Upper lobe of left lung (tissue), 6 donors: Measurements from ENCODE around the gene NDUFB2. TPM values are rescaled to one million over a fixed set of nuclear protein-coding genes. Genes with fewer than 3 reads are reported as not detected.
"Not testable (repeated sequence)": the region's sequence is repeated elsewhere in the genome, so short reads cannot be mapped to it uniquely, and the experiment has no call there.

Experiments
- ATAC-seq, 2 donors: fragments of 200-7000 bp; cut with Tn5 transposase; one replicate each; pipeline ENCODE4 v1.9.1; 2022; ENCODE audit warnings: mild to moderate bottlenecking in 2 of 2, moderate library complexity in 2 of 2; ENCODE audit not compliant: low FRiP score in 2 of 2
- DNase-seq, 2 donors: peaks; one replicate each; pipeline ENCODE4 v3.0.0-alpha.2; 2019 to 2020
- H3K27ac ChIP-seq, 4 donors: fragments of 200-600 bp; sonication (generic); one replicate each; pipeline ENCODE4 v1.5.1; 2016 to 2019
- H3K27me3 ChIP-seq, 4 donors: fragments of 200-600 bp; sonication (generic); one replicate each; pipeline ENCODE4 v1.5.1; 2017 to 2019
- H3K36me3 ChIP-seq, 4 donors: fragments of 200-600 bp; sonication (generic); one replicate each; pipeline ENCODE4 v1.5.1; 2016 to 2019
- H3K4me1 ChIP-seq, 4 donors: fragments of 200-600 bp; sonication (generic); one replicate each; pipeline ENCODE4 v1.5.1; 2018 to 2019
- H3K4me3 ChIP-seq, 4 donors: fragments of 200-600 bp; sonication (generic); one replicate each; pipeline ENCODE4 v1.5.1; 2017 to 2019; ENCODE audit warnings: mild to moderate bottlenecking in 2 of 4, moderate library complexity in 1 of 4
- H3K9me3 ChIP-seq, 4 donors: fragments of 200-600 bp; sonication (generic); one replicate each; pipeline ENCODE4 v1.5.1; 2018 to 2019
- EP300 ChIP-seq, 4 donors: sonication (generic); formaldehyde crosslinking; IDR thresholded peaks; one replicate each; pipeline ENCODE4 v1.5.1; 2017; ENCODE audit warnings: antibody characterized with exemption in 4 of 4, control low read depth in 2 of 4
- POLR2A ChIP-seq, 4 donors: fragments of 450-650 bp; IDR thresholded peaks; one replicate each; pipeline ENCODE4 v1.5.1; 2016 to 2017; ENCODE audit warnings: antibody characterized with exemption in 4 of 4, mild to moderate bottlenecking in 2 of 4
- POLR2AphosphoS5 ChIP-seq, 2 donors: sonication (generic); formaldehyde crosslinking; IDR thresholded peaks; one replicate each; pipeline ENCODE4 v1.5.1; 2017; ENCODE audit warnings: antibody characterized with exemption in 2 of 2
- WGBS, 2 donors: methylation state at CpG; one replicate each; pipeline ENCODE4 v1.1.5; 2017 to 2018; 5-methylcytosine and 5-hydroxymethylcytosine counted together
- total RNA-seq, 6 donors: library from RNA; depleted of rRNA in 4 of 6; stranded (reverse); fragments of >200 nt in 4 of 6; gene quantifications; one replicate each; pipeline versions ENCODE4 v1.1.0 to v1.2.1, GENCODE V29; 2016 to 2021
- TF ChIP-seq, protein P1 (sequence below), 6 experiments: fragments of 450-650 bp in 4 of 6; fragments of 200-600 bp in 2 of 6; sonication (generic) in 2 of 6; IDR thresholded peaks; one replicate each; pipeline ENCODE4 v1.5.1; 2016 to 2019; ENCODE audit warnings: antibody characterized with exemption in 6 of 6
- donor health status: DM: no; HTN: no; CAD: no; lungs with moderate emphysema.
- donor health status: DM: no; HTN: yes; CAD: no; lungs with severe emphysema.

The NDUFB2 gene
- total RNA-seq, 6 donors from 2014 or later = 51.3 to 204 (median 156) TPM

DNA sequence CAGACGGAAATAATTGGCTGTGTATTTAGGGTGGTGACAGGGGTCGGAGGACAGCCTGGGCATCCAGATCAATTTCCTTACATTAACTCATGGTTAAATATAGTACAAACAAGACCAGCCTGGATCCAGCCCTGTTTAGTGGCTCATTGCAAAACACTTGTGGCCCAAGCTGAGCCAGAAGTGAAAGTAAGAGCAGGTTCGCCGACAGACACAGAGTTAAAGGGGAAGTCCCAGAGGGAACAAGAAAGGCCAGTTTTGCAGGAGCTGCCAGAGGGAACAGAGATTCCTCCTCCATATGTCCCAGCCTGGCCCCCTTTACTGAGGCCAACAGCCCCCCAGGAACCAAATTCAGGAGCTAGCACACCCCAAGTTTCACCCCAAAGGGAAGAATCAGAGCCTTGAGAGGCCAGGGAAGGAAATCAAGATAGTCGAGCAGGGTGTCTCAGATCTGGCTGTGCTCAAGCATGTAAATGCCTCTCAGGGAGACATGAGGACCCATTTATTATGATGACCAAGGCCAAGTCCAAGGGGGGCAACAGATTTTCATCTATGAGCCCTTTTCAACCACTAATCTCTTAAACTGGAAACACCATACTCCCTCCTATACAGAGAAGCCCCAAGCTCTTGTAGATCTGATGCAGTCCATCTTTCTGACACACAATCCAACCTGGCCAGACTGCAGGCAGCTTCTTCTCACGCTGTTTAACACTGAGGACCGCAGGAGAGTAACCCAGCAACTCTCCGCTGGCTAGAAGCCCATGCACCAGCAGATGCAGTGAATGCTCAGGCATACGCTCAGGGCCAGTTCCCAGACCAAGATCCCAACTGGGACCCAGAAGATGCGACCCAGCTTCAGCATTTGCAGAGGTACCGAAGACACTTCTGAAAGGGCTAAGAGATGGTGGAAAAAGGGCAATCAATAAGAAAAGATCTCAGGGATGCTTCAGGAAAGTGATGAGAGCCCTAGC lies 39.7 kb upstream of the NDUFB2 start:
- Histone ChIP-seq H3K36me3 (no peaks in the 10 kb centered on the region), H3K27me3 (no peaks in the 10 kb centered on the region), H3K4me1 (peaks cover 6 to 23% (median 15%) of the 10 kb centered on the region in 4 donors), H3K27ac (peak overlapping the region; percentile 4 to 80 (median 54)), H3K4me3 (peak overlapping the region in 3 of 4 donors; percentile 1 to 38 (median 31)), H3K9me3 (no peaks in the 10 kb centered on the region)
- TF ChIP-seq POLR2A (IDR thresholded peaks at IDR 0.05) (no peak), POLR2AphosphoS5 (IDR thresholded peaks at IDR 0.05) (peak in 1 of 2 donors; percentile 40)
- ATAC-seq = peak; percentile 84 to 86
- peak in 1 of 2 donors; percentile 89 for DNase-seq
- WGBS, 2 donors = 45 to 46% methylated on average over 11 of the region's 11 CpGs

DNA sequence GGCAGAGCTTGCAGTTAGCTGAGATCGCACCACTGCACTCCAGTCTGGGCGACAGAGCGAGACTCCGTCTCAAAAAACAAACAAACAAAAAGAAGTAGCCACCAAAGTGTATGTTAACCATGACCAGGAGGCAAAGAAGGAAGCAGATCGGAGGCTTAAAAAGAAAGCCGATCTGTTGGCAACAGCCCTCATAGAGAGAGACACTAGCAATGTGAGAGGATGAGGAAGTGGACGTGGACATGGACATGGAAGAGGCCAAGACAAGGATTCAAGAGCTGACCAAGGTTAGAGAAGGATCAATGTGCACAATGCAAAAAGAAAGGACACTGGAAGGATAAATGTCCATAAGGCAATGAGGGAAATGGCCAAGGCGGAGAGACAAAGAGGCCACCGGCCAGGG lies 38.6 kb upstream of the NDUFB2 start:
- Histone ChIP-seq H3K36me3 (no peaks in the 10 kb centered on the region), H3K27me3 (no peaks in the 10 kb centered on the region), H3K4me1 (peaks cover 6 to 23% (median 15%) of the 10 kb centered on the region in 4 donors), H3K27ac (no peak overlapping the region), H3K4me3 (no peak overlapping the region), H3K9me3 (no peaks in the 10 kb centered on the region)
- ATAC-seq (no peak), DNase-seq (no peak)
- WGBS, 2 donors = 79 to 89% methylated on average over 9 of the region's 9 CpGs
- TF ChIP-seq EP300 (IDR thresholded peaks at IDR 0.05) = no peak
- no peak for TF ChIP-seq POLR2A (IDR thresholded peaks at IDR 0.05)
- TF ChIP-seq, protein P1, sequence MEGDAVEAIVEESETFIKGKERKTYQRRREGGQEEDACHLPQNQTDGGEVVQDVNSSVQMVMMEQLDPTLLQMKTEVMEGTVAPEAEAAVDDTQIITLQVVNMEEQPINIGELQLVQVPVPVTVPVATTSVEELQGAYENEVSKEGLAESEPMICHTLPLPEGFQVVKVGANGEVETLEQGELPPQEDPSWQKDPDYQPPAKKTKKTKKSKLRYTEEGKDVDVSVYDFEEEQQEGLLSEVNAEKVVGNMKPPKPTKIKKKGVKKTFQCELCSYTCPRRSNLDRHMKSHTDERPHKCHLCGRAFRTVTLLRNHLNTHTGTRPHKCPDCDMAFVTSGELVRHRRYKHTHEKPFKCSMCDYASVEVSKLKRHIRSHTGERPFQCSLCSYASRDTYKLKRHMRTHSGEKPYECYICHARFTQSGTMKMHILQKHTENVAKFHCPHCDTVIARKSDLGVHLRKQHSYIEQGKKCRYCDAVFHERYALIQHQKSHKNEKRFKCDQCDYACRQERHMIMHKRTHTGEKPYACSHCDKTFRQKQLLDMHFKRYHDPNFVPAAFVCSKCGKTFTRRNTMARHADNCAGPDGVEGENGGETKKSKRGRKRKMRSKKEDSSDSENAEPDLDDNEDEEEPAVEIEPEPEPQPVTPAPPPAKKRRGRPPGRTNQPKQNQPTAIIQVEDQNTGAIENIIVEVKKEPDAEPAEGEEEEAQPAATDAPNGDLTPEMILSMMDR (IDR thresholded peaks at IDR 0.05) = no peak
- TF ChIP-seq POLR2AphosphoS5 (IDR thresholded peaks at IDR 0.05) = no peak

DNA sequence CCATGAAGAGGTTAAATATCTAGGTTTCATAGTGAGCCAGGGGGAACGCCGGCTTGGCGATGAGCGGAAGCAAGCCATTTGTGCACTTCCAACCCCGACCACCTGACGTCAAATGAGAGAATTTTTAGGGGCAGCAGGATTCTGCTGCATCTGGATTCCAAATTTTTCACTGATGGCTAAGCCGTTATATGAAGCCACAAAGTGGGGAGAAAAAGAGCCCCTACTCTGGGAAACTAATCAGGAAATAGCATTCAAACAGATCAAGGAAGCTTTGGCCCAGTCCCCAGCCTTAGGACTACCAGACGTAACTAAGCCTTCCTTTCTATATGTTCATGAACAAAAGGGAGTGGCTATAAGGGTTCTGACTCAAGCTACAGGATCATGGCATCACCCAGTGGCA lies 36.7 kb upstream of the NDUFB2 start:
- ATAC-seq (no peak), DNase-seq (no peak)
- Histone ChIP-seq H3K4me3 (no peak overlapping the region), H3K4me1 (peaks cover 6 to 16% (median 14%) of the 10 kb centered on the region in 4 donors), H3K36me3 (no peaks in the 10 kb centered on the region), H3K27me3 (no peaks in the 10 kb centered on the region), H3K27ac (no peak overlapping the region), H3K9me3 (no peaks in the 10 kb centered on the region)
- TF ChIP-seq POLR2A (IDR thresholded peaks at IDR 0.05) (no peak), POLR2AphosphoS5 (IDR thresholded peaks at IDR 0.05) (no peak), EP300 (IDR thresholded peaks at IDR 0.05) (no peak)
- TF ChIP-seq, protein P1 (IDR thresholded peaks at IDR 0.05) = no peak
- 58 to 59% methylated on average over 8 of the region's 8 CpGs for WGBS, 2 donors

DNA sequence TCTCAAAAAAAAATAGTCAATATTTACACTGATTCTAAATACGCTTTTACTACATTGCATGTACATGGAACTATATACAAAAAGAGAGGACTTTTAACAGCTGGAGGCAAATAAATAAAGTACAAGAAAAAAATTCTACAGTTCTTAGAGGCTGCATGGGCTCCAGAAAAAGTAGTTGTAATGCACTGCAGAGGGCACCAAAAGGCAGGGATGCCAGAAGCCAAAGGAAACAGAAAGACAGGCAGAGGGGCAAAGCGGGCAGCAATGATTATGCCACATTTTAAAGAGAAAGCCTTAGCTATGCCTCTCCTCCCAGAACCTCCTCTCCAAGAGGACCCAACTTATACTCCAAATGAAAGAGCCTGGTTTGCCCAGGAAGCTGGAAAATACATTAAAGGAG lies 35.4 kb upstream of the NDUFB2 start:
- TF ChIP-seq EP300 (IDR thresholded peaks at IDR 0.05) (no peak), POLR2AphosphoS5 (IDR thresholded peaks at IDR 0.05) (no peak), POLR2A (IDR thresholded peaks at IDR 0.05) (no peak)
- TF ChIP-seq, protein P1 (IDR thresholded peaks at IDR 0.05) = no peak
- ATAC-seq (no peak), DNase-seq (no peak)

DNA sequence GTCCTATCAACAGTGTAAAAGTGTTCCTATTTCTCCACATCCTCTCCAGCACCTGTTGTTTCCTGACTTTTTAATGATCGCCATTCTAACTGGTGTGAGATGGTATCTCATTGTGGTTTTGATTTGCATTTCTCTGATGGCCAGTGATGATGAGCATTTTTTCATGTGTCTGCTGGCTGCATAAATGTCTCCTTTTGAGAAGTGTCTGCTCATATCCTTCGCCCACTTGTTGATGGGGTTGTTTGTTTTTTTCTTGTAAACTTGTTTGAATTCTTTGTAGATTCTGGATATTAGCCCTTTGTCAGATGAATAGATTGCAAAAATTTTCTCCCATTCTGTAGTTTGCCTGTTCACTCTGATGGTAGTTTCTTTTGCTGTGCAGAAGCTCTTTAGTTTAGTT lies 33.6 kb upstream of the NDUFB2 start:
- H3K36me3 ChIP-seq, DNase-seq, H3K4me1 ChIP-seq, H3K4me3 ChIP-seq, H3K27me3 ChIP-seq, ATAC-seq, H3K27ac ChIP-seq, H3K9me3 ChIP-seq: not testable (repeated sequence)
- 61 to 75% methylated on average over 1 to 2 of the region's 2 CpGs for WGBS, 2 donors

More for the DNA sequence above, 35.4 kb upstream of the NDUFB2 start:
- H3K27me3 ChIP-seq = no peaks in the 10 kb centered on the region
- 48 to 69% methylated on average over 2 of the region's 2 CpGs for WGBS, 2 donors
- H3K9me3 ChIP-seq = no peaks in the 10 kb centered on the region
- H3K36me3 ChIP-seq = no peaks in the 10 kb centered on the region
- peaks cover 6 to 11% (median 11%) of the 10 kb centered on the region in 4 donors for H3K4me1 ChIP-seq
- no peak overlapping the region for H3K4me3 ChIP-seq
- no peak overlapping the region for H3K27ac ChIP-seq
